IMR-90 (cell line): Measurements from ENCODE around the gene MTURN. TPM values are rescaled to one million over a fixed set of nuclear protein-coding genes. Genes with fewer than 3 reads are reported as not detected.

ENCODE experiments used
- ATAC-seq: fragments of 200-7000 bp; cut with Tn5 transposase; 2 replicates; pipeline ENCODE4 v1.9.1; 2020; ENCODE audit warnings: low read depth, mild to moderate bottlenecking, moderate library complexity
- BruUV-seq: library from RNA; stranded (reverse); fragments of 400-500 nt; replicated peaks from 2 replicates; lab custom pipeline; 2021; lab: Mats Ljungman, UMichigan
- CTCF ChIA-PET: fragments of 300-600 bp; formaldehyde crosslinking; extraction: SDS; loops from one replicate; lab custom pipeline; 2021; ENCODE audit warnings: antibody characterized with exemption; lab: Yijun Ruan, JAX
- POLR2A ChIA-PET: fragments of 300-600 bp; sonication (Branson Sonifier 250); formaldehyde crosslinking; loops from one replicate; lab custom pipeline; 2022; ENCODE audit warnings: antibody characterized with exemption; ENCODE audit not compliant: unreplicated experiment; lab: Charles Lee
- DNase-seq: peaks from one replicate; pipeline ENCODE4 v3.0.0; 2013
- H2AFZ ChIP-seq: replicated peaks from 2 replicates; pipeline ENCODE3; 2013; ENCODE audit warnings: low read length, mild to moderate bottlenecking; ENCODE audit not compliant: poor library complexity
- H2AK5ac ChIP-seq: 2 replicates; pipeline ENCODE4 v1.6.1; 2013; ENCODE audit warnings: low read depth, low read length, inconsistent platforms
- H2AK9ac ChIP-seq: replicated peaks from 2 replicates; pipeline ENCODE3; 2013; ENCODE audit warnings: mild to moderate bottlenecking, low read depth, low read length, moderate library complexity; ENCODE audit not compliant: poor library complexity
- H2BK120ac ChIP-seq: 2 replicates; pipeline ENCODE4 v1.6.1; 2013; ENCODE audit warnings: low read depth, low read length, inconsistent platforms
- H2BK15ac ChIP-seq: 3 replicates; pipeline ENCODE4 v1.6.1; 2013; ENCODE audit warnings: low read depth, low read length, inconsistent platforms
- H2BK20ac ChIP-seq: 2 replicates; pipeline ENCODE4 v1.6.1; 2013; ENCODE audit warnings: low read depth, mild to moderate bottlenecking, inconsistent platforms, low read length, moderate library complexity
- H2BK5ac ChIP-seq: 2 replicates; pipeline ENCODE4 v1.6.1; 2013; ENCODE audit warnings: mild to moderate bottlenecking, low read depth, low read length, inconsistent platforms; ENCODE audit not compliant: poor library complexity, severe bottlenecking
- H3K14ac ChIP-seq: replicated peaks from 2 replicates; pipeline ENCODE4 v1.6.1; 2013; ENCODE audit warnings: low read depth, low read length, inconsistent platforms
- H3K18ac ChIP-seq: 2 replicates; pipeline ENCODE4 v1.6.1; 2013; ENCODE audit warnings: low read depth, low read length, control low read depth
- H3K23ac ChIP-seq: 2 replicates; pipeline ENCODE4 v1.6.1; 2013; ENCODE audit warnings: low read depth, low read length, inconsistent platforms
- H3K27ac ChIP-seq: 2 replicates; pipeline ENCODE4 v1.5.1; 2013; ENCODE audit warnings: mild to moderate bottlenecking, control low read depth, low read length; ENCODE audit not compliant: insufficient read depth
- H3K27me3 ChIP-seq: 2 replicates; pipeline ENCODE4 v1.6.1; 2013; ENCODE audit warnings: low read length; ENCODE audit not compliant: control insufficient read depth, insufficient read depth
- H3K36me3 ChIP-seq: 2 replicates; pipeline ENCODE4 v1.6.1; 2013; ENCODE audit warnings: low read length, mixed read lengths; ENCODE audit not compliant: control insufficient read depth, insufficient read depth
- H3K4ac ChIP-seq: 2 replicates; pipeline ENCODE4 v1.6.1; 2013; ENCODE audit warnings: low read depth, low read length, inconsistent platforms
- H3K4me1 ChIP-seq: 2 replicates; pipeline ENCODE4 v1.6.1; 2013; ENCODE audit warnings: low read length, mixed read lengths; ENCODE audit not compliant: control insufficient read depth, insufficient read depth
- H3K4me2 ChIP-seq: 2 replicates; pipeline ENCODE4 v1.6.1; 2013; ENCODE audit warnings: low read depth, mild to moderate bottlenecking, control low read depth, low read length, moderate library complexity
- H3K4me3 ChIP-seq: 2 replicates; pipeline ENCODE4 v1.5.1; 2013; ENCODE audit warnings: low read depth, mild to moderate bottlenecking, control low read depth, low read length, moderate library complexity; ENCODE audit not compliant: insufficient read depth
- H3K56ac ChIP-seq: 2 replicates; pipeline ENCODE4 v1.6.1; 2013; ENCODE audit warnings: low read length, inconsistent platforms; ENCODE audit not compliant: insufficient read depth; ENCODE audit errors: extremely low read depth
- H3K79me1 ChIP-seq, 2 experiments: 2 replicates each; pipeline ENCODE4 v1.6.1; 2013; ENCODE audit warnings: low read length in 2 of 2, inconsistent platforms in 1 of 2, low read depth in 1 of 2
- H3K9ac ChIP-seq: 2 replicates; pipeline ENCODE4 v1.6.1; 2013; ENCODE audit warnings: low read depth, low read length, control low read depth
- H3K9me1 ChIP-seq: 2 replicates; pipeline ENCODE4 v1.6.1; 2013; ENCODE audit warnings: low read length, inconsistent platforms; ENCODE audit not compliant: insufficient read depth
- H3K9me3 ChIP-seq: 2 replicates; pipeline ENCODE4 v1.6.1; 2013; ENCODE audit warnings: low read length; ENCODE audit not compliant: control insufficient read depth, insufficient read depth
- H4K20me1 ChIP-seq: 2 replicates; pipeline ENCODE4 v1.6.1; 2013; ENCODE audit warnings: low read length, inconsistent platforms; ENCODE audit not compliant: insufficient read depth
- H4K5ac ChIP-seq: 2 replicates; pipeline ENCODE4 v1.6.1; 2013; ENCODE audit warnings: mild to moderate bottlenecking, low read depth, low read length, control low read depth
- H4K8ac ChIP-seq, 2 experiments: 2 replicates each; pipeline ENCODE4 v1.6.1; 2013; ENCODE audit warnings: low read depth in 2 of 2, low read length in 2 of 2, control low read depth in 1 of 2, inconsistent platforms in 1 of 2
- H4K91ac ChIP-seq: 2 replicates; pipeline ENCODE4 v1.6.1; 2013; ENCODE audit warnings: low read depth, low read length, inconsistent platforms; ENCODE audit not compliant: insufficient read depth
- BHLHE40 ChIP-seq: fragments of 150-350 bp; IDR thresholded peaks from 2 replicates; pipeline ENCODE4 v1.6.1; 2016; ENCODE audit warnings: mild to moderate bottlenecking, low read depth, low read length
- CTCF ChIP-seq: conservative IDR thresholded peaks from 2 replicates; pipeline ENCODE4 v1.5.1; 2012; ENCODE audit warnings: mild to moderate bottlenecking, low read depth, low read length, improper control_type of control experiment
- FOS ChIP-seq: fragments of 150-350 bp; IDR thresholded peaks from 2 replicates; pipeline ENCODE4 v1.6.1; 2016; ENCODE audit warnings: low read depth, low read length
- MAFK ChIP-seq: IDR thresholded peaks from 2 replicates; pipeline ENCODE4 v1.6.1; 2012; ENCODE audit warnings: low read depth, low read length, improper control_type of control experiment
- MAZ ChIP-seq: IDR thresholded peaks from 2 replicates; pipeline ENCODE4 v1.6.1; 2012; ENCODE audit warnings: low read depth, mild to moderate bottlenecking, low read length, improper control_type of control experiment, moderate library complexity, borderline replicate concordance
- MXI1 ChIP-seq: IDR thresholded peaks from 2 replicates; pipeline ENCODE4 v1.6.1; 2012; ENCODE audit warnings: low read depth, mild to moderate bottlenecking, low read length, moderate library complexity, borderline replicate concordance
- NFE2L2 ChIP-seq: fragments of 150-350 bp; IDR thresholded peaks from 2 replicates; pipeline ENCODE4 v1.6.1; 2016; ENCODE audit warnings: low read depth, mild to moderate bottlenecking, low read length
- POLR2A ChIP-seq: IDR thresholded peaks from 2 replicates; pipeline ENCODE4 v1.6.1; 2012; ENCODE audit warnings: mild to moderate bottlenecking, low read depth, low read length
- RAD21 ChIP-seq: IDR thresholded peaks from 2 replicates; pipeline ENCODE4 v1.6.1; 2012; ENCODE audit warnings: low read length, improper control_type of control experiment
- RCOR1 ChIP-seq: IDR thresholded peaks from 2 replicates; pipeline ENCODE4 v1.6.1; 2012; ENCODE audit warnings: mild to moderate bottlenecking, low read length, improper control_type of control experiment; ENCODE audit not compliant: insufficient replicate concordance
- RFX5 ChIP-seq: IDR thresholded peaks from 2 replicates; pipeline ENCODE4 v1.8.0; 2012; ENCODE audit warnings: low read depth, mild to moderate bottlenecking, low read length, moderate library complexity
- WGBS, 2 experiments: methylation state at CpG; one replicate each; pipeline versions ENCODE4 v1.1.5 to v1.1.7; 2013; ENCODE audit warnings: missing lambda C conversion rate in 2 of 2; ENCODE audit not compliant: insufficient read length in 1 of 2; ENCODE audit errors: extremely low coverage in 2 of 2; 5-methylcytosine and 5-hydroxymethylcytosine counted together
- dilution Hi-C: fragments of 300-500 bp; cut with HindIII; formaldehyde crosslinking; loops from one replicate; pipeline ENCODE4 v1.14.3; 2018; ENCODE audit warnings: low sequenced_read_pairs; ENCODE audit not compliant: unreplicated experiment
- in situ Hi-C: fragments of 300-500 bp; cut with MboI; formaldehyde crosslinking; loops from 3 replicates; pipeline ENCODE4 v1.14.3; 2019; ENCODE audit warnings: low sequenced_read_pairs, inconsistent platforms, mixed read lengths
- intact Hi-C: fragments of 100-400 bp; cut with micrococcal nuclease; formaldehyde crosslinking; loops from 2 replicates; pipeline ENCODE4 v1.10.0; 2022
- polyA plus RNA-seq, 3 experiments: library from polyadenylated mRNA; depleted of rRNA; stranded (reverse); fragments of >200 nt; gene quantifications; 2 replicates each; pipeline ENCODE4 v1.2.3, GENCODE V29; 2012; ENCODE audit warnings: low replicate concordance in 1 of 3
- total RNA-seq: library from RNA; depleted of rRNA; stranded (reverse); fragments of >200 nt; gene quantifications from 2 replicates; pipeline ENCODE4 v1.2.3, GENCODE V29; 2012
- TF ChIP-seq, protein P1 (sequence below): fragments of 150-350 bp; IDR thresholded peaks from 2 replicates; pipeline ENCODE4 v1.6.1; 2016; ENCODE audit warnings: low read depth, mild to moderate bottlenecking, low read length, moderate library complexity, borderline replicate concordance

MTURN gene
- total and polyA plus RNA-seq, 2 of the 4 experiments (the other 2 are of a cell fraction), result 2.8 to 5.6 TPM

GRCh38 chr7:30181211-30181610 is 46.4 kb downstream of the MTURN start:
- H3K27ac ChIP-seq, result no peak overlapping the region
- H3K23ac ChIP-seq, result no peak overlapping the region
- H2AFZ ChIP-seq, result no peak overlapping the region
- no peak overlapping the region for H2AK9ac ChIP-seq
- intact Hi-C loops (no loop called here), dilution Hi-C loops (no loop called here), in situ Hi-C loops (no loop called here)
- TF ChIP-seq NFE2L2, result no peak
- TF ChIP-seq FOS, result no peak
- TF ChIP-seq MXI1, result no peak
- TF ChIP-seq MAZ, result no peak
- TF ChIP-seq CTCF, result no peak
- TF ChIP-seq, protein P1, sequence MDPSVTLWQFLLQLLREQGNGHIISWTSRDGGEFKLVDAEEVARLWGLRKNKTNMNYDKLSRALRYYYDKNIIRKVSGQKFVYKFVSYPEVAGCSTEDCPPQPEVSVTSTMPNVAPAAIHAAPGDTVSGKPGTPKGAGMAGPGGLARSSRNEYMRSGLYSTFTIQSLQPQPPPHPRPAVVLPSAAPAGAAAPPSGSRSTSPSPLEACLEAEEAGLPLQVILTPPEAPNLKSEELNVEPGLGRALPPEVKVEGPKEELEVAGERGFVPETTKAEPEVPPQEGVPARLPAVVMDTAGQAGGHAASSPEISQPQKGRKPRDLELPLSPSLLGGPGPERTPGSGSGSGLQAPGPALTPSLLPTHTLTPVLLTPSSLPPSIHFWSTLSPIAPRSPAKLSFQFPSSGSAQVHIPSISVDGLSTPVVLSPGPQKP, result no peak
- no peak for TF ChIP-seq MAFK
- no peak for TF ChIP-seq RFX5
- TF ChIP-seq BHLHE40, result no peak
- no peak for TF ChIP-seq RCOR1
- TF ChIP-seq POLR2A, result no peak
- TF ChIP-seq RAD21, result no peak
- no peak overlapping the region for H2BK5ac ChIP-seq
- no peak overlapping the region for H3K18ac ChIP-seq
- no peaks in the 10 kb centered on the region for H3K27me3 ChIP-seq
- ATAC-seq, result no peak
- no CpG with 5 or more reads among the region's 6 CpGs for WGBS, 2 experiments
- CTCF ChIA-PET, result no interaction called here
- no peaks in the 10 kb centered on the region for H3K36me3 ChIP-seq
- H4K91ac ChIP-seq, result no peak overlapping the region
- no TSS peak for BruUV-seq
- no peak overlapping the region for H3K14ac ChIP-seq
- POLR2A ChIA-PET, result no interaction called here
- no peak overlapping the region for H4K5ac ChIP-seq
- no peak overlapping the region for H2BK20ac ChIP-seq
- no peak overlapping the region for H3K56ac ChIP-seq
- H2BK15ac ChIP-seq, result no peak overlapping the region
- H3K9me1 ChIP-seq, result no peaks in the 10 kb centered on the region
- H3K4me3 ChIP-seq, result no peak overlapping the region
- H2AK5ac ChIP-seq, result no peak overlapping the region; the same call in 1 of the 2 replicates
- no peak for DNase-seq
- no peaks in the 10 kb centered on the region for H3K79me1 ChIP-seq
- H2BK120ac ChIP-seq, result no peak overlapping the region
- H3K4ac ChIP-seq, result no peak overlapping the region
- H3K4me1 ChIP-seq, result no peaks in the 10 kb centered on the region
- H3K9me3 ChIP-seq, result no peaks in the 10 kb centered on the region
- H3K4me2 ChIP-seq, result no peak overlapping the region
- no peaks in the 10 kb centered on the region for H4K20me1 ChIP-seq
- H4K8ac ChIP-seq, result no peak overlapping the region
- no peak overlapping the region for H3K9ac ChIP-seq
